Activated CD8-positive, alpha-beta T cell treated with anti-CD3 and anti-CD28 coated beads, Interleukin-2, amount 10 ng/mL, durations not matched to agents 7 days and 5 days (primary cell): Measurements from ENCODE around the gene PSPC1. TPM values are rescaled to one million over a fixed set of nuclear protein-coding genes. Genes with fewer than 3 reads are reported as not detected.
"Not testable (repeated sequence)": the region's sequence is repeated elsewhere in the genome, so short reads cannot be mapped to it uniquely, and the experiment has no call there.

Experiments
- ATAC-seq: fragments of 150-1000 bp; cut with Tn5 transposase; one replicate; pipeline ENCODE4 v1.10.0; 2021; ENCODE audit warnings: moderate library complexity
- CTCF ChIA-PET: fragments of 350-600 bp; sonication (Branson Sonifier 250); formaldehyde crosslinking; loops from one replicate; lab custom pipeline; 2021; ENCODE audit warnings: antibody characterized with exemption; lab: Charles Lee
- POLR2A ChIA-PET: fragments of 350-600 bp; sonication (Branson Sonifier 250); formaldehyde crosslinking; loops from one replicate; lab custom pipeline; 2021; ENCODE audit warnings: antibody characterized with exemption; lab: Charles Lee
- DNase-seq: peaks from one replicate; pipeline ENCODE4 v3.0.0-alpha.2; 2020
- H3K27ac Mint-ChIP-seq: one replicate; pipeline ENCODE4 v1.8.0; 2021; ENCODE audit warnings: mild to moderate bottlenecking, mixed read lengths
- H3K27me3 Mint-ChIP-seq: one replicate; pipeline ENCODE4 v1.8.0; 2021; ENCODE audit warnings: low read depth, mixed read lengths
- H3K36me3 Mint-ChIP-seq: one replicate; pipeline ENCODE4 v1.8.0; 2021; ENCODE audit warnings: low read depth, mixed read lengths
- H3K4me1 Mint-ChIP-seq: one replicate; pipeline ENCODE4 v1.8.0; 2021; ENCODE audit warnings: low read depth, mixed read lengths
- H3K4me3 Mint-ChIP-seq: one replicate; pipeline ENCODE4 v1.8.0; 2021; ENCODE audit warnings: mild to moderate bottlenecking, mixed read lengths
- H3K9me3 Mint-ChIP-seq: one replicate; pipeline ENCODE4 v1.8.0; 2022; ENCODE audit warnings: mixed read lengths; ENCODE audit not compliant: insufficient read depth
- total RNA-seq, 2 experiments: library from RNA; stranded (reverse); gene quantifications; one replicate each; pipeline ENCODE4 v1.2.3, GENCODE V29; 2021

PSPC1 gene
- total RNA-seq, 2 experiments from 2014 or later = 70.9 to 72.2 TPM

GRCh38 chr13:19759669-19760068 lies 23.1 kb downstream of the PSPC1 start:
- POLR2A ChIA-PET = no interaction called here
- Mint-ChIP-seq H3K27ac (no peak overlapping the region), H3K9me3 (no peaks in the 10 kb centered on the region), H3K36me3 (peaks cover 75% of the 10 kb centered on the region), H3K4me3 (no peak overlapping the region), H3K4me1 (peaks cover 34% of the 10 kb centered on the region), H3K27me3 (no peaks in the 10 kb centered on the region)
- CTCF ChIA-PET = no interaction called here
- DNase-seq (no peak), ATAC-seq (no peak)

GRCh38 chr13:19742643-19743042 lies 40.1 kb downstream of the PSPC1 start:
- no peak overlapping the region for H3K27ac Mint-ChIP-seq
- H3K4me1 Mint-ChIP-seq = no peaks in the 10 kb centered on the region
- H3K27me3 Mint-ChIP-seq = no peaks in the 10 kb centered on the region
- ATAC-seq (no peak), DNase-seq (no peak)
- no peaks in the 10 kb centered on the region for H3K9me3 Mint-ChIP-seq
- CTCF ChIA-PET = interaction anchor here (0.8 kb wide), 1 partner anchor 77 kb away, joined by 3 read pairs; no protein-coding TSS in a partner anchor
- peaks cover 37% of the 10 kb centered on the region for H3K36me3 Mint-ChIP-seq
- POLR2A ChIA-PET = no interaction called here
- no peak overlapping the region for H3K4me3 Mint-ChIP-seq

GRCh38 chr13:19737844-19738557 lies 44.7 kb downstream of the PSPC1 start:
- no peaks in the 10 kb centered on the region for H3K4me1 Mint-ChIP-seq
- no peak overlapping the region for H3K27ac Mint-ChIP-seq
- peaks cover 50% of the 10 kb centered on the region for H3K36me3 Mint-ChIP-seq
- no peaks in the 10 kb centered on the region for H3K9me3 Mint-ChIP-seq
- no peak overlapping the region for H3K4me3 Mint-ChIP-seq
- ChIA-PET CTCF (no interaction called here), POLR2A (no interaction called here)
- DNase-seq (no peak), ATAC-seq (no peak)
- no peaks in the 10 kb centered on the region for H3K27me3 Mint-ChIP-seq

DNA sequence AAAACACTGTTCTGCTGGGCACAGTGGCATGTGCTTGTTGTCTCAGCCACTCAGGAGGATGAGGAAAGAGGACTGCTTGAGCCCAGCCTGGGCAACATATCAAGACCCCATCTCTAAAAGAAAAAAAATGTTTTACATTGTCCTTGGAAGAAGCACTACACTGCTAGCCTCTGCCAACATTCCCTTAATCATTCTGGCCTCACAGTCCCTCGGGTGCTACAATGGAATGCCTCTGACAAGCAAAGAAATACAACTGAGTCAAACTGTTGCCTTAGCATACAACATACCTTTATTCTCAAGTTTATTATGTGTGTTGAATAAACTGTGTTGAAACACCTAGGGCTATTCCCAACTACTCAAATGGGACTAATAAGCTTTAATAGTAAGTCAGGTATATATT lies 56.1 kb downstream of the PSPC1 start:
- no peaks in the 10 kb centered on the region for H3K9me3 Mint-ChIP-seq
- H3K4me1 Mint-ChIP-seq = peaks cover 2% of the 10 kb centered on the region
- H3K27me3 Mint-ChIP-seq = no peaks in the 10 kb centered on the region
- POLR2A ChIA-PET = no interaction called here
- H3K4me3 Mint-ChIP-seq = no peak overlapping the region
- H3K27ac Mint-ChIP-seq = no peak overlapping the region
- ATAC-seq (no peak), DNase-seq (no peak)
- CTCF ChIA-PET = interaction anchor here (1.0 kb wide), 1 partner anchor 56 kb away, joined by 3 read pairs; the partner anchor contains the start of gene PSPC1
- peaks cover 54% of the 10 kb centered on the region for H3K36me3 Mint-ChIP-seq

GRCh38 chr13:19725320-19725719 lies 57.4 kb downstream of the PSPC1 start:
- Mint-ChIP-seq H3K27ac (no peak overlapping the region), H3K27me3 (no peaks in the 10 kb centered on the region), H3K4me1 (peaks cover 4% of the 10 kb centered on the region), H3K36me3 (peaks cover 50% of the 10 kb centered on the region), H3K9me3 (no peaks in the 10 kb centered on the region), H3K4me3 (no peak overlapping the region)
- no peak for ATAC-seq
- CTCF ChIA-PET = no interaction called here
- no peak for DNase-seq
- POLR2A ChIA-PET = no interaction called here

GRCh38 chr13:19720039-19720438 lies 62.7 kb downstream of the PSPC1 start:
- Mint-ChIP-seq H3K9me3 (no peaks in the 10 kb centered on the region), H3K27me3 (no peaks in the 10 kb centered on the region), H3K4me1 (peaks cover 4% of the 10 kb centered on the region), H3K27ac (no peak overlapping the region), H3K4me3 (no peak overlapping the region), H3K36me3 (peaks cover 29% of the 10 kb centered on the region)
- POLR2A ChIA-PET = no interaction called here
- ATAC-seq = no peak
- DNase-seq = no peak
- CTCF ChIA-PET = no interaction called here

DNA sequence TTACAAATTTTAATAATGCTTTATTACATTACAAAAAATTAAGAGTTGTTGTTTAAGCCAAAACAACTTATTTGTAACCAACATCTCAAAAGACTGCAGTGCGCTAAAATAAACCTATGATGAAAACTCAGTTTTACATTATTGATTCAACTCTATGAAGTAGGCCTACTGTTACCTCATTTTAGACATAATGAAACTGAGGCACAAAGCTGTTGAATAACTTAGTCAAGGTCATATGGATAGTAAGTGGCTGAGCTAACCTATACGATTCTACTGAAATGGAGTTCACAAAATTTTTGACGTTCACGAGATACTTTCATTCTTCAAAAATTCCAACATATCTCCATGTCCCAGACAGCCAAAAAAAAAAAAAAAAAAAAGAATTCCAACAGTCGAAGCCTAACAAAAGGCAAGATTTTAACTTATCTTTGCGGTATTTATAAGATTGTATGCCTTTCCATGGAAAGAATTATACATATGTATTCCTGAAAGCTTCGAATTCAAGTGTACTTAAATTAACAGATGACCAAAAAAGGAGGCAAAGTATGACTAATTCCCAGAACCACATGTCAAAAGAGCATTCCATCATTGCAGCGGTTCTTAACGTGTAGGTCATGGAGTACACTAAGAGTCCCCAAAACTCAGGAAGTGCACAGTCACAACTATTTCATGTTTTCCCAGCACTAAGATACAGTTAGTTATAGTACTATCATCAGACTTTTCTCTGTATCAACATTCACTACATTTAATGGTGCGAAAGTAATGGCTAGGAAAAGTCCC lies 69.4 kb downstream of the PSPC1 start:
- H3K27ac Mint-ChIP-seq = no peak overlapping the region
- H3K27me3 Mint-ChIP-seq = no peaks in the 10 kb centered on the region
- H3K4me3 Mint-ChIP-seq = no peak overlapping the region
- DNase-seq = no peak
- no peaks in the 10 kb centered on the region for H3K9me3 Mint-ChIP-seq
- H3K4me1 Mint-ChIP-seq = peaks cover 7% of the 10 kb centered on the region
- POLR2A ChIA-PET = no interaction called here
- CTCF ChIA-PET = no interaction called here
- H3K36me3 Mint-ChIP-seq = peaks cover 40% of the 10 kb centered on the region
- no peak for ATAC-seq

DNA sequence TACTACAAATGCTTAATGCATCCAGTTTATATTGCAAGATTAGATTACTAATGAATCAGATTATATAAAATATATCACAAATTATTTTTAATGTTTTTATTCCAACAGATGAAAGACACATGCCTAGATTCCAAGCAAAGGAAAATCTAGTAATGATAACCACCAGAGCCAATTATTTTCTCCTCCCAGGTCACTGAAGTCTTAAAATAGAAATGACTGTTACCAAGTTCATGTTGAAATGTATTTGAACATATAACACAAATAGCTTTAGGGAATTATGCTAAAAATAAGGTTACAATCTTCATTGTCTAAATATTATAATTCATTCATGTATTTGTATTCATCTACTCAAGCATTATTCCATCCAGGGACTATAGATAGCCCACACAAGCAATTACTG lies 73.0 kb downstream of the PSPC1 start:
- H3K4me1 Mint-ChIP-seq, H3K4me3 Mint-ChIP-seq, POLR2A ChIA-PET: not testable (repeated sequence)

GRCh38 chr13:19709039-19709438 lies 73.7 kb downstream of the PSPC1 start:
- ATAC-seq, POLR2A ChIA-PET, H3K4me1 Mint-ChIP-seq, H3K27me3 Mint-ChIP-seq, H3K4me3 Mint-ChIP-seq, H3K9me3 Mint-ChIP-seq, DNase-seq, CTCF ChIA-PET, H3K27ac Mint-ChIP-seq: not testable (repeated sequence)
- peaks cover 17% of the 10 kb centered on the region for H3K36me3 Mint-ChIP-seq

More for the DNA sequence above, 73.0 kb downstream of the PSPC1 start:
- H3K27me3 Mint-ChIP-seq, DNase-seq, H3K9me3 Mint-ChIP-seq, ATAC-seq, CTCF ChIA-PET, H3K27ac Mint-ChIP-seq: not testable (repeated sequence)
- H3K36me3 Mint-ChIP-seq = peaks cover 21% of the 10 kb centered on the region

DNA sequence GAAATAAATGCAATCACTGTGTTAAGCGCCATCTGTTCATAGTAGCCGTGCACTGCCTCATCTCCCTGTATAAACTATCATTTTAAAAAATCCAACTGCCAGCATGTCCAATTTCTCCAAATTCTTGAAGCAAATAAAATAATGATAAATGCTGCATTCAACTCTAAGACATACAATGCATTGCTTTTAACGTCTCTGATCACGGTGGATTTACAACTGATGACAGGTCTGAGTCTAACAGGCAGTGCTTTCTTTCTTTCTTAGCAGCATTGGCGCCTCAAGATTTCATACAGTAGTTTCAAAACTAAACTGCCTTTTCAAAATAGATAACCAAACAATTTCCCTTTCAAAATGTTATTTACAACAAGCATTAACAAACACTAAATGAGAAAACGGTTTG lies 78.5 kb downstream of the PSPC1 start:
- H3K4me3 Mint-ChIP-seq, H3K4me1 Mint-ChIP-seq, H3K27ac Mint-ChIP-seq, POLR2A ChIA-PET, ATAC-seq, DNase-seq, CTCF ChIA-PET, H3K9me3 Mint-ChIP-seq, H3K27me3 Mint-ChIP-seq: not testable (repeated sequence)
- peaks cover 13% of the 10 kb centered on the region for H3K36me3 Mint-ChIP-seq

GRCh38 chr13:19701619-19702018 lies 81.1 kb downstream of the PSPC1 start:
- H3K27me3 Mint-ChIP-seq, ATAC-seq, H3K4me3 Mint-ChIP-seq, POLR2A ChIA-PET, CTCF ChIA-PET, DNase-seq, H3K4me1 Mint-ChIP-seq, H3K9me3 Mint-ChIP-seq, H3K27ac Mint-ChIP-seq: not testable (repeated sequence)
- peaks cover 19% of the 10 kb centered on the region for H3K36me3 Mint-ChIP-seq

GRCh38 chr13:19700963-19701362 lies 81.8 kb downstream of the PSPC1 start:
- H3K4me3 Mint-ChIP-seq, H3K27ac Mint-ChIP-seq, POLR2A ChIA-PET, ATAC-seq, DNase-seq, H3K9me3 Mint-ChIP-seq, H3K27me3 Mint-ChIP-seq, H3K4me1 Mint-ChIP-seq, CTCF ChIA-PET: not testable (repeated sequence)
- peaks cover 20% of the 10 kb centered on the region for H3K36me3 Mint-ChIP-seq
